Measurements from ENCODE around the gene NAALADL2. TPM values are rescaled to one million over a fixed set of nuclear protein-coding genes. Genes with fewer than 3 reads are reported as not detected.

NAALADL2 gene
- total and polyA plus RNA-seq, 2 of the 4 experiments (the other 2 are of a cell fraction), result 3.8 to 19.2 TPM

DNA sequence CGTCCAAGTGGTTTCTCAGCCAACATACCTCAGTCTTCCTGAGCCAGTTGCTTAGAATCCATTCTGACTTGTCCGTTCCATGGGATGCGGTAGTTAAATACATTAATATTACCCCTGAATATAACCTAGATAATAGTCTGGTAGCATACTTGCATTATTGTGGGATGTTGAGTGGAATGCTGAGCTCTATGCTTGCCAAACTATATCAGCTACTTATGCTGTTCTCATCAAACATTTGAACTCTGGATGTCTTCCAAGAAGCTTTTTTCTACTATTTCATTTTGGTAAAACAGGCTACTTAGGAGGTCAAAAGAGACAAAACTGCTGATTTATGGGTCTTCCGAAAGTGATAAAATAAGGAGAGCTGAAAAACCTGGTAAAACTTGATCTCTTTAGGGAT is 429.5 kb downstream of the NAALADL2 start:
- no peak overlapping the region for H4K8ac ChIP-seq (ENCODE audit: low read depth in 2 of 2, low read length in 2 of 2)
- H3K4me3 ChIP-seq (ENCODE audit: insufficient read depth, low read depth, low read length), result no peak overlapping the region
- WGBS, 2 experiments (ENCODE audit: extremely low coverage in 2 of 2, insufficient read length in 1 of 2), result no CpG with 5 or more reads among the region's 4 CpGs
- H3K14ac ChIP-seq (replicated peaks; ENCODE audit: low read depth, low read length), result no peak overlapping the region
- no peak overlapping the region for H3K23ac ChIP-seq (ENCODE audit: low read depth, low read length)
- ChIA-PET CTCF (no interaction called here), POLR2A (ENCODE audit: unreplicated experiment) (no interaction called here)
- no peak overlapping the region for H2AFZ ChIP-seq (replicated peaks; ENCODE audit: low read length, poor library complexity)
- TF ChIP-seq FOS (IDR thresholded peaks at IDR 0.05; ENCODE audit: low read depth, low read length), result no peak
- no peak for TF ChIP-seq RFX5 (IDR thresholded peaks at IDR 0.05; ENCODE audit: low read depth, low read length)
- no peak for TF ChIP-seq CEBPB (IDR thresholded peaks at IDR 0.05; ENCODE audit: low read depth, low read length)
- TF ChIP-seq, protein P1, sequence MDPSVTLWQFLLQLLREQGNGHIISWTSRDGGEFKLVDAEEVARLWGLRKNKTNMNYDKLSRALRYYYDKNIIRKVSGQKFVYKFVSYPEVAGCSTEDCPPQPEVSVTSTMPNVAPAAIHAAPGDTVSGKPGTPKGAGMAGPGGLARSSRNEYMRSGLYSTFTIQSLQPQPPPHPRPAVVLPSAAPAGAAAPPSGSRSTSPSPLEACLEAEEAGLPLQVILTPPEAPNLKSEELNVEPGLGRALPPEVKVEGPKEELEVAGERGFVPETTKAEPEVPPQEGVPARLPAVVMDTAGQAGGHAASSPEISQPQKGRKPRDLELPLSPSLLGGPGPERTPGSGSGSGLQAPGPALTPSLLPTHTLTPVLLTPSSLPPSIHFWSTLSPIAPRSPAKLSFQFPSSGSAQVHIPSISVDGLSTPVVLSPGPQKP (IDR thresholded peaks at IDR 0.05; ENCODE audit: borderline replicate concordance, low read depth, low read length), result no peak
- TF ChIP-seq MAFK (IDR thresholded peaks at IDR 0.05; ENCODE audit: low read depth, low read length), result no peak
- TF ChIP-seq NFE2L2 (IDR thresholded peaks at IDR 0.05; ENCODE audit: low read depth, low read length), result no peak
- TF ChIP-seq SMC3 (IDR thresholded peaks at IDR 0.05; ENCODE audit: low read depth, low read length), result no peak
- TF ChIP-seq, protein P2, sequence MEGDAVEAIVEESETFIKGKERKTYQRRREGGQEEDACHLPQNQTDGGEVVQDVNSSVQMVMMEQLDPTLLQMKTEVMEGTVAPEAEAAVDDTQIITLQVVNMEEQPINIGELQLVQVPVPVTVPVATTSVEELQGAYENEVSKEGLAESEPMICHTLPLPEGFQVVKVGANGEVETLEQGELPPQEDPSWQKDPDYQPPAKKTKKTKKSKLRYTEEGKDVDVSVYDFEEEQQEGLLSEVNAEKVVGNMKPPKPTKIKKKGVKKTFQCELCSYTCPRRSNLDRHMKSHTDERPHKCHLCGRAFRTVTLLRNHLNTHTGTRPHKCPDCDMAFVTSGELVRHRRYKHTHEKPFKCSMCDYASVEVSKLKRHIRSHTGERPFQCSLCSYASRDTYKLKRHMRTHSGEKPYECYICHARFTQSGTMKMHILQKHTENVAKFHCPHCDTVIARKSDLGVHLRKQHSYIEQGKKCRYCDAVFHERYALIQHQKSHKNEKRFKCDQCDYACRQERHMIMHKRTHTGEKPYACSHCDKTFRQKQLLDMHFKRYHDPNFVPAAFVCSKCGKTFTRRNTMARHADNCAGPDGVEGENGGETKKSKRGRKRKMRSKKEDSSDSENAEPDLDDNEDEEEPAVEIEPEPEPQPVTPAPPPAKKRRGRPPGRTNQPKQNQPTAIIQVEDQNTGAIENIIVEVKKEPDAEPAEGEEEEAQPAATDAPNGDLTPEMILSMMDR (conservative IDR thresholded peaks at IDR 0.05; ENCODE audit: low read depth, low read length), result no peak
- no peak for TF ChIP-seq BHLHE40 (IDR thresholded peaks at IDR 0.05; ENCODE audit: low read depth, low read length)
- TF ChIP-seq MAZ (IDR thresholded peaks at IDR 0.05; ENCODE audit: borderline replicate concordance, low read depth, low read length), result no peak
- TF ChIP-seq CHD1 (IDR thresholded peaks at IDR 0.05; ENCODE audit: low read depth, low read length), result no peak
- TF ChIP-seq RAD21 (IDR thresholded peaks at IDR 0.05; ENCODE audit: low read length), result no peak
- TF ChIP-seq MXI1 (IDR thresholded peaks at IDR 0.05; ENCODE audit: borderline replicate concordance, low read depth, low read length), result no peak
- TF ChIP-seq POLR2A (IDR thresholded peaks at IDR 0.05; ENCODE audit: low read depth, low read length), result no peak
- no peak overlapping the region for H2AK9ac ChIP-seq (replicated peaks; ENCODE audit: low read depth, low read length, poor library complexity)
- no peak overlapping the region for H4K91ac ChIP-seq (ENCODE audit: insufficient read depth, low read depth, low read length)
- H2AK5ac ChIP-seq (ENCODE audit: low read depth, low read length), result no peak overlapping the region; the same call in 1 of the 2 replicates
- intact Hi-C loops (cut with micrococcal nuclease), result no loop called here
- no peaks in the 10 kb centered on the region for H3K9me3 ChIP-seq (ENCODE audit: control insufficient read depth, insufficient read depth, low read length)
- H3K9ac ChIP-seq (ENCODE audit: low read depth, low read length), result no peak overlapping the region
- H3K18ac ChIP-seq (ENCODE audit: low read depth, low read length), result peak overlapping the region; percentile 45; the same call in 1 of the 2 replicates
- peak; percentile 47 for DNase-seq
- H2BK5ac ChIP-seq (ENCODE audit: low read depth, low read length, poor library complexity, severe bottlenecking), result no peak overlapping the region
- no peak; the same call in 1 of the 2 replicates for ATAC-seq (ENCODE audit: low read depth)
- BruUV-seq (replicated peaks), result no TSS peak
- H3K56ac ChIP-seq (ENCODE audit: extremely low read depth, insufficient read depth, low read length), result no peak overlapping the region
- no peak overlapping the region for H2BK15ac ChIP-seq (ENCODE audit: low read depth, low read length)
- no peaks in the 10 kb centered on the region for H3K9me1 ChIP-seq (ENCODE audit: insufficient read depth, low read length)
- H3K27me3 ChIP-seq (ENCODE audit: control insufficient read depth, insufficient read depth, low read length), result no peaks in the 10 kb centered on the region
- H3K4ac ChIP-seq (ENCODE audit: low read depth, low read length), result peak overlapping the region; percentile 50
- H2BK20ac ChIP-seq (ENCODE audit: low read depth, low read length), result peak overlapping the region; percentile 24; the same call in 1 of the 2 replicates
- H3K79me1 ChIP-seq (ENCODE audit: low read depth in 1 of 2, low read length in 2 of 2), result no peaks in the 10 kb centered on the region
- no peak overlapping the region for H3K4me2 ChIP-seq (ENCODE audit: low read depth, low read length)
- no peaks in the 10 kb centered on the region for H3K36me3 ChIP-seq (ENCODE audit: control insufficient read depth, insufficient read depth, low read length)
- no peaks in the 10 kb centered on the region for H3K4me1 ChIP-seq (ENCODE audit: control insufficient read depth, insufficient read depth, low read length)
- dilution Hi-C loops (cut with HindIII; ENCODE audit: low sequenced_read_pairs, unreplicated experiment), result no loop called here
- in situ Hi-C loops (cut with MboI; ENCODE audit: low sequenced_read_pairs), result no loop called here
- H4K5ac ChIP-seq (ENCODE audit: low read depth, low read length), result no peak overlapping the region
- no peaks in the 10 kb centered on the region for H4K20me1 ChIP-seq (ENCODE audit: insufficient read depth, low read length)
- H2BK120ac ChIP-seq (ENCODE audit: low read depth, low read length), result no peak overlapping the region
- no peak overlapping the region for H3K27ac ChIP-seq (ENCODE audit: insufficient read depth, low read length)

Data from IMR-90 (cell line).